Dendritic cell treated with granulocyte-macrophage colony-stimulating factor and Interleukin-4, amounts not matched to agents 40 ng/mL and 50 ng/mL, for 4 days (primary cell): ENCODE measurements around the gene BSG.
"Not testable (repeated sequence)": the region's sequence is repeated elsewhere in the genome, so short reads cannot be mapped to it uniquely, and the experiment has no call there.

Experiments
- H3K27ac Mint-ChIP-seq: one replicate; pipeline ENCODE4 v1.8.0; 2022; ENCODE audit warnings: mild to moderate bottlenecking, mixed read lengths
- H3K27me3 Mint-ChIP-seq: one replicate; pipeline ENCODE4 v1.8.0; 2022; ENCODE audit warnings: mild to moderate bottlenecking, mixed read lengths
- H3K36me3 Mint-ChIP-seq: one replicate; pipeline ENCODE4 v1.8.0; 2022; ENCODE audit warnings: low read depth, mixed read lengths
- H3K4me1 Mint-ChIP-seq: one replicate; pipeline ENCODE4 v1.8.0; 2022; ENCODE audit warnings: low read depth, mixed read lengths
- H3K4me3 Mint-ChIP-seq: one replicate; pipeline ENCODE4 v1.8.0; 2022; ENCODE audit warnings: mild to moderate bottlenecking, moderate library complexity, mixed read lengths
- H3K9me3 Mint-ChIP-seq: one replicate; pipeline ENCODE4 v1.8.0; 2022; ENCODE audit warnings: mixed read lengths
- intact Hi-C: fragments of 100-400 bp; cut with micrococcal nuclease; formaldehyde crosslinking; loops from one replicate; pipeline ENCODE4 v1.15.0; 2022

The BSG gene

DNA sequence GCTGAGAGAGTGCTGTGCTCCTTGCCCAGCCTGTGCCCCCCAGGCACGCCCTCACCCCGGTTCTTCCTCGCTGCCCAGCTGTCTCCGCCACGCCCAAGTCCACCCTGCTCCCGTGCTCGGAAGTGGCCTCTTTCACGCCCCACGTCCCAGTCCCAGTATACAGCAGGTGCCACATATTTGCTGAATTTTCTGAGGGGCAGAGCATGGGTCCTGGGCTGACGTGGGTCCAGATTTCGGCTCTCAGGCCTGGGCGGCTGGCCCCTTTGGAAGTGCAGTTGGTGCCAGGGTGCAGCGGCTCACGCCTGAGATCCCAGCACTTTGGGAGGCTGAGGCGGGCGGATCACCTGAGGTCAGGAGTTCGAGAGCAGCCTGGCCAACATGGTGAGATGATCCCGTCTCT, 20.7 kb downstream of the BSG start:
- intact Hi-C loops: no loop called here
- Mint-ChIP-seq H3K4me1 (peaks cover 5% of the 10 kb centered on the region), H3K36me3 (no peaks in the 10 kb centered on the region), H3K27ac (no peak overlapping the region), H3K9me3 (no peaks in the 10 kb centered on the region), H3K4me3 (no peak overlapping the region), H3K27me3 (peaks cover 73% of the 10 kb centered on the region)

DNA sequence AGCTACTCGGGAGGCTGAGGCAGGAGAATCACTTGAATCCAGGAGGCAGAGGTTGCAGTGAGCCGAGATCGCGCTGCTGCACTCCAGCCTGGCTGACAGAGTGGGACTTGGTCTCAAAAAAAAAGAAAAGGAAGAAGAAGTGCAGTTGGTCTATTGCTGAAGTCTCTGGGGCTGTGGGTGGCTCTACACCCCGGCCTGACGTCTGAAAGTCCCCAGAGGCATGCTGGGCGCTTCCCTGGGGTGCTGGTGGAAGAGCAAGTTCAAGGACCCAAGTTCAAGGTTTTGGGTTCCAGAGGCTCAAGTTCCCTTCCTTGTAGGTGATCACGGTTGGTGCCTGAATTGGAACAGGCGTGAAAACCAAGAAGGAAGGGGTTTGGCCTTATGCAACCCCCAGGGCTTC, 21.1 kb downstream of the BSG start:
- no peaks in the 10 kb centered on the region for H3K9me3 Mint-ChIP-seq
- intact Hi-C loops: no loop called here
- H3K27me3 Mint-ChIP-seq: peaks cover 69% of the 10 kb centered on the region
- H3K36me3 Mint-ChIP-seq: no peaks in the 10 kb centered on the region
- no peak overlapping the region for H3K27ac Mint-ChIP-seq
- H3K4me1 Mint-ChIP-seq: peaks cover under 1% of the 10 kb centered on the region
- no peak overlapping the region for H3K4me3 Mint-ChIP-seq

DNA sequence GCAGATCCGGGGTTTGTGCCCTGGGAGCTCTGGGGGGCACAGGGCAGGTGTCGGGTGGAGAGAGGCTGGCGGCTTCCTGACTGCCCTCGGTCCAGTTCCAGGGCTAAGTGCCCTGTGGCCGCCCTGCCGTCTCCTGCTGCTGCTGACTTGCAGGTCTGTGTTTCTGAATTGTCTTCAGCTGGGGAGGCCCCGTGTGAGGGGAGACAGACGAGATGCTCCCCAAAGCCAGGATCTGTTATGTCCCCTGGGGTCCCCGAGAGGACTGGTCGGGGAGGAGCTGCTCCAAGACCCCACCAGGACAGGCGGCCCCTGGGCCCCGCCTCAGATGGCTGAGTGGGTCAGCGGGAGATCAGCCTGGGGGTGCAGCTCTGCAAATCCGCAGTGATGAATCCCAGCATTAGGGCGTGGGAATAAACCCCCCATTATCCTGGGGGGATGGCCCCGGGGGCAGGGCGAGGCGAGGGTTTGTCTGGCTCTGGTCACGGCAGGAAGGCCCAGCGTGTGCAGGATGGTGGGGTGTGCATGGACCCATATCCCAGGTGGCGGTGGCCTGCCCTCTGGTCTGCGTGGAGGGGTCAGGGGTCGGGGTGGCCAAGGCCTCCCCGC, 22.0 kb downstream of the BSG start:
- Mint-ChIP-seq H3K9me3 (no peaks in the 10 kb centered on the region), H3K4me1 (no peaks in the 10 kb centered on the region), H3K36me3 (no peaks in the 10 kb centered on the region), H3K27me3 (peaks cover 64% of the 10 kb centered on the region), H3K27ac (no peak overlapping the region), H3K4me3 (no peak overlapping the region)
- intact Hi-C loops: no loop called here

DNA sequence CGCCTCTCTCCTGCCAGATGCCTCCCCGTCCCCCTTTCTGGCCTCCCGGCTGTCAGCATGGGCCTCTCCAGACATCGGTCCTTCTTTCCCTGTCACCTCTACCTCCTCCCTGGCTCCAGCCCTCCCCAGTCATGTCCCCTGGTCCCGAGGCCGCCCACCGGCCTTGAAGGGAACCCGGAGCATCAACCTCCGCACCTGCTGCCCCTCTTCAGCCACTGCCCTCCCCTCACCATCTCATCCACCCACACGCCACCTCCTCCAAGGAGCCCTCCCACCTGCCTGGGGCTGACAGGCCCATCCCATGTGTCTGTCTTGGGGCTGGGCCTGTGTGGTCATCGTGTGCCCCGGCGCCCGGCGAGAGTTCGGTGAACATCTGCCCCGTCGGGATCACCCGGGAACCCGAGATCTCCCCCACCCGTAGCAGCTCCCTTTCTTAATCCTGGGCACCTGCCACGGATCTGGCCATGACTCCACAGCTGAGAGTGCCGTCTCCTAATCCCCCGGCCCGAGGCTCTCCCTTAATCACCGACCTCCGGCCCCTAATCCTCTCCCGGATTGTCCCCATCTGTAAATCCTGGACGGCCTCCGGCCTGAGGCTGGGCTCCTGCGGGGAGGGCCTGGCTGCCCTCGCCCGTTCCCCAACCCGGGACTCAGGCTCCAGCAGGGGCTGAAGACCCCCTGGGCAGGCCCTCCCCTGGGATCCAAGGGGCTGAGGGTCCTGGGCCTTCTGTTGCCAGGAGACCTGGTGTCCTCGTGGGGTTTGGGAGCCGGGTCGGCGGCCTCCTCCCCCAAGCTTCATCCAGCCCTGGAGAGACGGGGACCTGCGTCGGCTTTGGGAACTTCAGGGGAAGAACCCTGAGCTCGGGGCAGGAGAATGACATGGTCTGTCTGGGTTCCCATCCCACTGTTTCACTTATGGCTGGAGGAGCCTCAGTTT, 23.2 kb downstream of the BSG start:
- Mint-ChIP-seq H3K4me3 (no peak overlapping the region), H3K36me3 (no peaks in the 10 kb centered on the region), H3K9me3 (no peaks in the 10 kb centered on the region), H3K27me3 (peaks cover 64% of the 10 kb centered on the region), H3K27ac (no peak overlapping the region), H3K4me1 (no peaks in the 10 kb centered on the region)
- intact Hi-C loops: no loop called here

DNA sequence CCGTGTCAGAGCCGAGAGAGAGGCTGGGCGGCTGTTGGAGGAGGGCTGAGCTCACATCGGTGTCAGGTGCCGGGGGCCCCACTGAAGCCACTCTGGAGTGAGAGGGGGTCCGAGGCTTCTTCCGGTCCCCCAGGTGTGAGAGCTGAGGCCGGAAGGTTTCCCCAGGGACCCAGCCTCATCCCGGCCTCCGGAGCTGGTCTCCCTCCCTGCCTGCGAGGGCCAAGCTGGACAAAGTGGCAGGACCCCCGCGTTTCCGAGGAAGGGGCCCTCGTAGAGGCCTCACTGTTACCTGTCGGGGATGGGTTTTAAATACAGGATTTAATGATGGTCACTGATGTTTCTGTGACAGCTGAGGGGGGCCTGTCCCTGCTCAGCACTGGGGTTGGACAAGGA, 23.9 kb downstream of the BSG start:
- Mint-ChIP-seq H3K4me1 (no peaks in the 10 kb centered on the region), H3K36me3 (no peaks in the 10 kb centered on the region), H3K27ac (no peak overlapping the region), H3K4me3 (no peak overlapping the region), H3K27me3 (peaks cover 58% of the 10 kb centered on the region), H3K9me3 (no peaks in the 10 kb centered on the region)
- intact Hi-C loops: no loop called here

DNA sequence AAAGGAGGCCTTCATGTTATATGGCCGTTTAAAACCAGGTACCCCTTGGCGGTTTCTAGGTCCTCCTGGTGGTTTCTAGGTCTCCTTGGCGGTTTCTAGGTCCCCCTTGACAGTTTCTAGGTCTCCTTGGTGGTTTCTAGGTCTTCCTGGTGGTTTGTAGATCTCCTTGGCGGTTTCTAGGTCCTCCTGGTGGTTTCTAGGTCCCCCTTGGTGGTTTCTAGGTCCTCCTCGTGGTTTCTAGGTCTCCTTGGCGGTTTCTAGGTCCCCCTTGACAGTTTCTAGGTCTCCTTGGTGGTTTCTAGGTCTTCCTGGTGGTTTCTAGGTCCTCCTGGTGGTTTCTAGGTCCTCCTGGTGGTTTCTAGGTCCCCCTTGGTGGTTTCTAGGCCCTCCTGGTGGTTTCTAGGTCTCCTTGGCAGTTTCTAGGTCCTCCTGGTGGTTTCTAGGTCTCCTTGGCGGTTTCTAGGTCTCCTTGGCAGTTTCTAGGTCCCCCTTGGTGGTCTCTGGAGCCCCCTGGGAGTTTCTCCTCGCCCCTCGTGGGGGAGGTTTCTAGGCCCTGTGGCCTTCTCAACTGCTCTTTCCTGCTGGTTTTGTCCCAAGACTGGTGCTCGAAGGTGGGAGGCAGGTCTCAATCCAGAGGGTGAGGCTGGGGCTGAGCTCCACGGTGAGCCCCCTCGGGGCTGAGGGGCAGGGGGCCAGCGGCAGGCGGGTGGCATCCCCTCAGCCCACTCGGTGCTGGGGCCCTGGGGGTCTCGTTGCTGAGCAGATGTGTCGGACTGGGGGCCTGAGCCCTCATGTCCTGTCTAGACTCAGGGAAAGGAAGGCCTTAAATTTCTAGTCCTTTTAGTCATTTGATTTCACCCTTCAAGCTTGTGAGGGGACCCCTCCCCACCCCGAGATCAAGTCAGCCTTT, 25.3 kb downstream of the BSG start:
- intact Hi-C loops: no loop called here
- Mint-ChIP-seq H3K4me1 (peaks cover 6% of the 10 kb centered on the region), H3K9me3 (no peaks in the 10 kb centered on the region), H3K27me3 (peaks cover 46% of the 10 kb centered on the region), H3K36me3 (no peaks in the 10 kb centered on the region), H3K4me3 (no peak overlapping the region), H3K27ac (no peak overlapping the region)

DNA sequence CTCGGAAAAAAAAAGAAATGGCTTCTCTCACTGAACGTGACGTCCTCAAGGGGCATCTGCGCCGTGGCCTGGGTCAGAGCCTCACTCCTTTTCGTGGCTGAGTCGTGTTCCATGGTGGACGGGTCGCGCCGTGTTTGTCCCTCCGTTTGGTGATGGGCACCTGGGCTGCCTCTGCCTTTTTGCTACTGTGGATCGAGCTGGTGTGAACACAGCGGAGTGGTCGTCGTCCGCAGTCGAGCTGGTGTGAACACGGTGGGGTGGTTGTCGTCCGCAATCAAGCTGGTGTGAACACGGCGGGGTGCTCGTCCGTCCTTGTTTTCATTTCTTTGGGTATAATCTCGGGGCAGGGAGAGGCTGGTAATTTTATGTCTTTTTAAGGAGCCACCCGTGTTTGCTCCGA, 28.9 kb downstream of the BSG start:
- Mint-ChIP-seq H3K9me3 (no peaks in the 10 kb centered on the region), H3K4me3 (no peak overlapping the region), H3K36me3 (no peaks in the 10 kb centered on the region), H3K4me1 (peaks cover 8% of the 10 kb centered on the region), H3K27me3 (peaks cover 12% of the 10 kb centered on the region), H3K27ac (no peak overlapping the region)
- intact Hi-C loops: no loop called here

DNA sequence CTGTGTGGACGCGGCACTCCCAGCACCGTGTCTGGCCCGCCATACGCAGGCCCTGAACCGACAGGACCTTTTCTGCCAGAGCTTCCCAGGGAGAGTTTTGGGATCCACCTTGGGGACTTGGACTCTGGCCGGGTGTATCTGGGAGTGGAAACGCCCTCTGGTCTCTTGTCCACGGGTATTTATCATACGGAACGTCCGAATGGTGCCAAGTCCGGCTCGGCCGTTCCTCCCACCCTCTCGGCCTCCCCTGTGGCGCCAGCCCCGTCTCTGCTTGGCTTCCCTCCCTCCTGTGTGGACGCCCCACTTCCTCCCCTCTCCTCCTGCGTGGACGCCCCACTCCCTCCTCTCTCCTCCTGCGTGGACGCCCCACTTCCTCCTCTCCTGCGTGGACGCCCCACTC, 29.4 kb downstream of the BSG start:
- Mint-ChIP-seq H3K36me3 (no peaks in the 10 kb centered on the region), H3K27ac (no peak overlapping the region), H3K4me3 (no peak overlapping the region), H3K27me3 (peaks cover 10% of the 10 kb centered on the region), H3K9me3 (no peaks in the 10 kb centered on the region), H3K4me1 (peaks cover 8% of the 10 kb centered on the region)
- intact Hi-C loops: no loop called here

DNA sequence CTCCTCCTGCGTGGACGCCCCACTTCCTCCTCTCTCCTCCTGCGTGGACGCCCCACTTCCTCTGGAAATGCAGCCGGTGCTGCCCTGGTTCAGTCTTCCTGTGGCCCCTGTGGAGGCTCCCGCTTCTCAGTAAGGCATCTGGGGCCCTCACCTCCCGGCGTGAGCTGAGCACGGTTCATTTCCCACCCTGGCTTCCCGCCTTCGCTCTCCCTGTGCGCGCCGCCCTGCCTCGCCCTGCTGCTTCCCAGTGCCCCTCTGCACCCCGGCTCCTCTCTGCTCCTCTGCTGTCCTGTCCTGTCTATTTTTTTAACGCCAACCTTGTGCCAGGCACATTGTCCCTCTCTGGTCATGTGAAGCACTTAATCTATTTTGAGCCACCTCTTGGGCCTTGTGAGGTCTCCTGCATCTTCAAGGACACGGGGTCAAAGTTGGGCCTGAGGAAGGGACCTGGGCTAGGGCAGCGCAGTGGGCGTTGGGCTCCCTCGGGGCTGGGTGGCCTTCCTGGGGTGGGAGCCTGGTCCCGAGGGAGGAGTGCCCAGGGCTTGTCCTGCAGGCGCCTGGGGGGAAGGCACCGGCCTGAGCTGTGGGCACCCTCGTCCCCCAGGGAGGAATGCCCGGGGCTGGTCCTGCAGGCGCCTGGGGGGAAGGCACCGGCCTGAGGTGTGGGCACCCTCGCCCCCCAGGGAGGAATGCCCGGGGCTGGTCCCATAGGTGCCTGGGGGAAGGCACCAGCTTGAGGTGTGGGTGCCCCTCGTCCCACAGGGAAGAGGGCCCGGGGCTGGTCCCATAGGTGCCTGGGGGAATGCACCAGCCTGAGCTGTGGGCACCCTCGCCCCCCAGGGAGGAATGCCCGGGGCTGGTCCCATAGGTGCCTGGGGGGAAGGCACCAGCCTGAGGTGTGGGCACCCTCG, 30.2 kb downstream of the BSG start:
- Mint-ChIP-seq H3K9me3 (no peaks in the 10 kb centered on the region), H3K36me3 (no peaks in the 10 kb centered on the region), H3K4me3 (no peak overlapping the region), H3K27me3 (peaks cover 10% of the 10 kb centered on the region), H3K27ac (peak overlapping the region; percentile 4), H3K4me1 (peaks cover 8% of the 10 kb centered on the region)
- intact Hi-C loops: no loop called here

DNA sequence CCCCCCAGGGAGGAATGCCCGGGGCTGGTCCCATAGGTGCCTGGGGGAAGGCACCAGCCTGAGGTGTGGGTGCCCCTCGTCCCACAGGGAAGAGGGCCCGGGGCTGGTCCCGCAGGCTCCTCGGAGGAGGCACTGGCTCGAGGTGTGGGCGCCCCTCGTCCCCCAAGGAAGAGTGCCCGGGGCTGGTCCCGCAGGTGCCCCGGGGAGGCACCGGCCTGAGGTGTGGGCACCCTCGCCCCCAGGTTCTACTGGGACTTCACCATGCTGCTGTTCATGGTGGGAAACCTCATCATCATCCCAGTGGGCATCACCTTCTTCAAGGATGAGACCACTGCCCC, 30.9 kb downstream of the BSG start:
- H3K4me3 Mint-ChIP-seq, H3K27ac Mint-ChIP-seq, H3K27me3 Mint-ChIP-seq, H3K9me3 Mint-ChIP-seq, H3K4me1 Mint-ChIP-seq, intact Hi-C loops, H3K36me3 Mint-ChIP-seq: not testable (repeated sequence)

DNA sequence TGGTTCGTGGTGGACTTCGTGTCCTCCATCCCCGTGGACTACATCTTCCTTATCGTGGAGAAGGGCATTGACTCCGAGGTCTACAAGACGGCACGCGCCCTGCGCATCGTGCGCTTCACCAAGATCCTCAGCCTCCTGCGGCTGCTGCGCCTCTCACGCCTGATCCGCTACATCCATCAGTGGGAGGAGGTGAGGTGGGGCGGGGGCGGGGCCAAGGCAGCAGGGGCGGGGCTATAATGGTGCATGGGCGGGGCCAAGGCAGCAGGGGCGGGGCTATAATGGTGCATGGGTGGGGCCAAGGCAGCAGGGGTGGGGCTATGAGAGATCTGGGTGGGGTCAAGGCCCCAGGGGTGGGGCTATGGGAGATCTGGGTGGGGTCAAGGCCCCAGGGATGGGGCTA, 31.4 kb downstream of the BSG start:
- H3K4me3 Mint-ChIP-seq, H3K27ac Mint-ChIP-seq, H3K27me3 Mint-ChIP-seq, intact Hi-C loops, H3K4me1 Mint-ChIP-seq, H3K36me3 Mint-ChIP-seq, H3K9me3 Mint-ChIP-seq: not testable (repeated sequence)

DNA sequence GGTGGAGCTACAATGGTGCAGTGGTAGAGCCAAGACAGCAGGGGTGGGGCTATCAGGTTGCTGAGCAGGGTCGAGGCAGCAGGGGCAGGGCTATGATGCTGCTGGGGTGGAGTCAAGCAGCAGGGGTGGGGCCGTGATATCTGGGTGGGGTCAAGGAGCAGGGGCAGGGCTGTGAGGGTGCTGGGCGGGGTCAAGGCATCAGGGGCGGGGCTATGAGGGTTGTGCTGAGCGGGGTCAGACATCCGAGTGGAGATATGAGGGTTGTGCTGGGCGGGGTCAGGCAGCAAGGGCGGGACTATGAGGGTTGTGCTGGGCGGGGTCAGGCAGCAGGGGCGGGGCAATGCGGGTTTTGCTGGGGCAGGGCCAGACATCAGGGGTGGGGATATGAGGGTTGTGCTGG, 32.0 kb downstream of the BSG start:
- intact Hi-C loops: no loop called here
- Mint-ChIP-seq H3K4me1 (peaks cover 8% of the 10 kb centered on the region), H3K27me3 (peaks cover 6% of the 10 kb centered on the region), H3K36me3 (no peaks in the 10 kb centered on the region), H3K9me3 (no peaks in the 10 kb centered on the region), H3K4me3 (no peak overlapping the region), H3K27ac (no peak overlapping the region)

DNA sequence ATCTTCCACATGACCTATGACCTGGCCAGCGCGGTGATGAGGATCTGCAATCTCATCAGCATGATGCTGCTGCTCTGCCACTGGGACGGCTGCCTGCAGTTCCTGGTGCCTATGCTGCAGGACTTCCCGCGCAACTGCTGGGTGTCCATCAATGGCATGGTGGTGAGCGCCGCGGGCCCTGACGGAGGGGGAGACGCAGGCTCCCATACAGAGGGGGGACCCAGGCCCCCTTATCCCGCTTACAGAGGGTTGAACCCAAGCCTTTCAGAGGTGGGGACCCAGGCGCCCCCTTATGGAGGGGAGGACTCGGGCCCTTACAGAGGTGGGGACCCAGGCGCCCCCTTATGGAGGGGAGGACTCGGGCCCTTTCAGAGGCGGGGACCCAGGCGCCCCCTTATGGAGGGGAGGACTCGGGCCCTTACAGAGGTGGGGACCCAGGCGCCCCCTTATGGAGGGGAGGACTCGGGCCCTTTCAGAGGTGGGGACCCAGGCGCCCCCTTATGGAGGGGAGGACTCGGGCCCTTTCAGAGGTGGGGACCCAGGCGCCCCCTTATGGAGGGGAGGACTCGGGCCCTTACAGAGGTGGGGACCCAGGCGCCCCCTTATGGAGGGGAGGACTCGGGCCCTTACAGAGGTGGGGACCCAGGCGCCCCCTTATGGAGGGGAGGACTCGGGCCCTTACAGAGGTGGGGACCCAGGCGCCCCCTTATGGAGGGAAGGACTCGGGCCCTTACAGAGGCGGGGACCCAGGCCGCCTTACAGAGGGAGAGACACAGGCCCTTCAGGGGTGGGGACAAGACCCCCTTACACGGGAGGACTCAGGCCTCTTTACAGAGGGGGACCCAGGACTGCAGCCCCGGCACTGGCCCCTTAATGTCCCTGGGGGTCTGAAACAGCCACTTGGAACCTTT, 32.9 kb downstream of the BSG start:
- intact Hi-C loops, H3K36me3 Mint-ChIP-seq, H3K27ac Mint-ChIP-seq, H3K9me3 Mint-ChIP-seq, H3K27me3 Mint-ChIP-seq, H3K4me3 Mint-ChIP-seq: not testable (repeated sequence)
- H3K4me1 Mint-ChIP-seq: peaks cover 15% of the 10 kb centered on the region
